Cardiac septum (tissue), 1 donor: ENCODE data around the gene GNG7. TPM values are rescaled to one million over a fixed set of nuclear protein-coding genes. Genes with fewer than 3 reads are reported as not detected.
"Not testable (repeated sequence)": the region's sequence is repeated elsewhere in the genome, so short reads cannot be mapped to it uniquely, and the experiment has no call there.

Experiments used
- DNase-seq: peaks from one replicate; pipeline ENCODE4 v3.0.0-alpha.2; 2020; ENCODE audit warnings: low spot score
- intact Hi-C: fragments of 100-400 bp; cut with DNase I; formaldehyde crosslinking; loops from one replicate; pipeline ENCODE4 v1.14.0; 2022
- total RNA-seq: library from RNA; stranded (reverse); fragmentation: NEBNext Ultra II Directional; extraction: Animal tissue kit (Norgen Biotek cat#: 25700); gene quantifications from one replicate; pipeline ENCODE4 v1.2.1, GENCODE V29; 2021
- donor health status: DM: no; HTN: no; CAD: no.

The GNG7 gene
- total RNA-seq, 1 donor from 2014 or later: 30.9 TPM

DNA sequence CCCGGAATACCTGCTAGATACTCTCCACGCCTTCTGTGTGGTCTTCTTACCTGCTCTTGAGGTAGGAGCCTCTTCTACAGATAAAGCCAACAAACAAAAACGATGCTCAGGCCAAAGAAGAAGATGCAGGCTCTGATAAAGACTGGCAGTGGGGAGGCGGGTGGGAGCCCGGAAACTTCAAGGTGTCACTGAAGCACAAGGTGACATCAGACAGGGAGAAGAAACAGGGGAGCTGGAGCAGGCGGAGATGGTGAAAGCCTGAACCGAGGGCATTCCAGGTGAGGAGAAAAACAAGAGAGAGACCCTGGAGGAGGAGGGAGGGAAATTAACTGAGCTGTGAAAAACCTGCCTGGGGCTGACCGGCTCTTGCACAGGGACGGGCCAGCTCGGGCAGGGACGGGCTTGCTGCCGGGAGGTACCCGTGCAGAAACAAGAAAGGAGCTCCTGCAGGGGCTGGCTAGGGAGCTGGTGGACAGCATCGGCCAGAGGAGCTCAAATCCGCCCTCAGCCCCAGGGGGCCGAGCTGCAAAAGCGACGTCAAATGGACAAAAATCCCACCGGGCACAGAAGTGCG is 19.0 kb downstream of the GNG7 start:
- intact Hi-C loops: no loop called here
- DNase-seq: no peak

DNA sequence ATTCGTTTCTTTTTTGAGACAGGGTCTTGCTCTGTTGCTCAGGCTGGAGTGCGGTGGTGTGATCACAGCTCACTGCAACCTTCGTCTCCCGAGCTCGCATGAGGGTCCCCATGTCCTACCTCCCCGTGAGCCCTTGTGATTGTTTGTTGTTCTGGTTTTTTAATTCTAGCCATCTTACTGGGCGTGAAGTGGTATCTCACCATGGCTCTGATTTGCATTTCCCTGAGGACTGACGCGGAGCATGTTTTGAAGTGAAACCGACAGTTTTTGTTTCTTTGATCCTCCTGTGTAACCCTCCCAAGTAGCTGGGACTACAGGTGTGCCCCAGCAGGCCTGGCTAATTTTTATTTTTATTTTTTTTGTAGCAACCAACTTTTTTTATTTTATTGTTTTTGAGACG is 21.7 kb downstream of the GNG7 start:
- no peak for DNase-seq
- intact Hi-C loops: no loop called here

DNA sequence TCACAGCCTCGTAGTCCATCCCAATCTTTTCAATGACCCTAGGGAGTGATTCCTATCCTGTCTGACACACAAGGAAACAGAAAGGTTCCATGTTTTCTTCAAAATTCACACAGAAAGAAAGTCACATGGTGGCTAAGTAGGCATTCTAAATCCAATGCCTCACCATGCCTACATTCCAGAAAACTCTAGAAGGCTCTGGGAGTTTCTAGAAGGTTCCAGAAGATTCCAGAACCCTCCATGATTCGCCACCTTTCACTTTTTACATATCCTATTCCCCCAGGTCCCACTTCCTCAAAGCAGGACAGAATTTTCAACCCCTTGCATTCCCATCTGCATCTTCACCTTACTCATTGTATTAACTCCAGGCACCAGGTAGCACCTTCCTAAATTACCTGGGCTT is 23.1 kb downstream of the GNG7 start:
- DNase-seq: no peak

DNA sequence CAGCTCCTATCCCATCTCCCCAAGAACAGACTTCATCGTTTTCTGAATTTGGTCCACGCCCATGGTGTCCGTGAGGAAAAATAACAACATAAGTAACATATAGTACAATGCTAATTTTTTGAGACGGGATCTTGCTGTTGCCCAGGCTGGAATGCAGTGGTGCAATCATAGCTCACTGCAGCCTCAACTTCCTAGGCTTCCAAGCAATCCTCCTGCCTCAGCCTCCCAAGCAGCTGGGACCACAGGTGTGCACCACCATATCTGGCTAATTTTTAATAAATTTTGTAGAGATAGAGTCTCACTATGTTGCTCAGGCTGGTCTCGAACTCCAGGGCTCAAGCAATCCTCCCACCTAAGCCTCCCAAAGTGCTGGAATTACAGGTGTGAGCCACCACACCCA is 23.5 kb downstream of the GNG7 start:
- DNase-seq, intact Hi-C loops: not testable (repeated sequence)

More for the DNA sequence above, 23.1 kb downstream of the GNG7 start:
- intact Hi-C loops: no loop called here

DNA sequence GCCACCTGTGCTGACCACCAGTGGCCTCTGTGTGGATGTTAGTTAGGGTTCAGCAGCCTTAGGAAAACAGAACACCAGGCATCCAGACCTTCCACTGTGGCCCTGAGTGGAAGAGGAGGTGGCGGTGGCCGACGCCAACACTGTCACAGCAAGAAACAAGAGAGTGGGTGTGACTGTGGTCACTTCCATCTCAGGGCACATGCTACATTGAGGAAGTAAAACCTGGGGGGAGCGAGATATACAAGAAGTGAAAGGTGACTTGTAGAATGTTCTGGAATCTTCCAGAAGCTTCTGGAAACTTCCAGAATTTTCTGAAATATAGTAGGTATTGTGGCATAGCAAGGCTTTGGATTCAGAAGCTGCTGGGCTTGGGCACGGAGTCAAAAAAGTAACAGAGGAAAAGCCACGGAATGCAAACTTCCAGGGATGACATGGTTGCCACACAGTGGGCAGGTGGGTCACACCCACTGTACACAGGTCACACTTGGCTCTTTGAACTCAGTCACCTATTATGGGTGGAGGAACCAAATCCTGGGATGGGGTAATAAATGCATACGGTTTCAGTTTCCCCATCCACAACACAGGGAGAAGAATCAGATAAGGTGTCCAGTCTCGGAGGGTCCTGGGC is 24.3 kb downstream of the GNG7 start:
- intact Hi-C loops: no loop called here
- no peak for DNase-seq

DNA sequence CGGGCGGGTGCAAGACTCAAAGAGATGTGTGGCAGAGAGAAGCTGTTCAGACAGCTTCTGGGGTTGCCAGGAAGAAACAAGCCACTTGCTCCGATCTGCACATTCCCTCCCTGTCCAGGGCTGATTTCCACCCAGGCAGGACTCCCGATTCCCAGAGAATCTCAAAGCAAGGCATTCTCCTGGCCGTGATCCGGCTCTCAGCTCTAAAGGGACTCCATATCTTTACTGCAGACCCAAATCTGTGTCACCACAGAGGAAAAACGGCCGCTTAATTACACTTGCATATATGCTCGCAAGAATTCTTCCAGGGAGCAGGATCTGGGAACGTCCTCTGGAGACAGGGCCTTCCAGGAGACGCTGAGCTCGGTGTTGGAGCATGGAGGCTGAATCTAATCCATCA is 25.7 kb downstream of the GNG7 start:
- DNase-seq: no peak
- intact Hi-C loops: no loop called here

DNA sequence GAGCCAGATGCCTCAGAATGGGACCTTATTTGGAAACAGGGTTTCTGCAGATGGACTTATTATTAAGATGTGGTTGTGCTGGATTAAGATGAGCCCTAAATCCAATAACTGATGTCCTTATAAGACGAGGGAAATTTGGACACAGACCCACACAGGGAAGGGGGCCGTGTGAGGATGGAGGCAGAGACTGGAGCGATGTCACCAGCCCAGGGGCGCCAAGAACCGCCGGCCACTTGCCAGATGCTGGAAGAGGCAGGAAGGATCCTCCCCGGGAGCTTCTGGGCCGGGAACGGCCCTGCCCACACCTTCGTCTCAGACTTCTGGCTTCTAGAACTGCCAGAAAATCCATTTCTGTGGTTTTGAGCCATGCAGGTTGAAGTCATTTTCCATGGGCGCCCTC is 26.6 kb downstream of the GNG7 start:
- intact Hi-C loops: no loop called here

DNA sequence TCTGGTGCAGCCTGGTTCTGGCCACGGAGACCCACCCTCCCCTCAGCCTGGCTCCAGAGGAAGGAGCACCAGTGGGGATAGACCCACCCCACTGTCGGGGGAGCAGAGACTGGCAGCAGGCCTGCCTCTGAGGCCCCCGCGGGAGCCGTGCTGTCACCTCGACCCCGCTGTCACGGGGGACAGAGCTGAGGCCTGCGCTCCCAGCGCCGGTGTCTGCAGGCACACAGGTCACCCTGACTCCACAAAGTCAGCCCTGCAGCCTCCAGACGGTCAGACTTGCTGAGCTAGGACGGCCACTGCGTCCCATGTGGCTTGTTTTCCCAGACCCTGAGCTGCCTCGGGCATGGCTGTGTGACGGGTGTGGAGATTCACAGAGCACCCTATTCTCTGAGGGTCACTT is 32.3 kb downstream of the GNG7 start:
- DNase-seq: no peak
- intact Hi-C loops: no loop called here

More for the DNA sequence above, 26.6 kb downstream of the GNG7 start:
- no peak for DNase-seq

DNA sequence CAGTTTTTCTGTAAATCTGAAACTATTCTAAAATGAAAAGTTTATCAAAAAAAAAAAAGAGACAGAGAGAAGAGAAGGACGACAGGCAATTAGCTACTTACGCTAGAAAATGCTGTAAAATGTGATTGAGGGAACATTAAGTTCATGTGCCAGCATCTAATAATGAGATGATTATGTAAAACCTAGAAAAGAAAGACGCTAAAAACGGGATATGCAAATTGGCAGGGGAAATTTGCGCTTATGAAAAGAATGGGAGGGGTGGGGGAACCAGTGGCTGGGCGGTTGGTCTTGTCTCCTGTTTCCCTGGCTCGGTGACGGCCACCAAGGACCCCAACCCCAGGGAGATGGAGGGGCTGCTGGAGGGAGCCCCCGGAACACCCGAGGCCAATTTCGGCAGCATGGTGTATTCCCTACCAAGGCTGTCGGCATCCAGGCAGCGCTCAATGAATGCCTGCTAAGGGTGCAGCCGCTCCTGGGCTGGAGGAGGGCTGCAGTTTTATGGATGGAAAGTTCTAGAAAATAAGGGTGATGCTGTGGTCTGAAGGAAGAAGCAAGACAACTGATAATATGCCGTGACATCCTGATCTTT is 34.2 kb downstream of the GNG7 start:
- intact Hi-C loops: no loop called here
- no peak for DNase-seq

DNA sequence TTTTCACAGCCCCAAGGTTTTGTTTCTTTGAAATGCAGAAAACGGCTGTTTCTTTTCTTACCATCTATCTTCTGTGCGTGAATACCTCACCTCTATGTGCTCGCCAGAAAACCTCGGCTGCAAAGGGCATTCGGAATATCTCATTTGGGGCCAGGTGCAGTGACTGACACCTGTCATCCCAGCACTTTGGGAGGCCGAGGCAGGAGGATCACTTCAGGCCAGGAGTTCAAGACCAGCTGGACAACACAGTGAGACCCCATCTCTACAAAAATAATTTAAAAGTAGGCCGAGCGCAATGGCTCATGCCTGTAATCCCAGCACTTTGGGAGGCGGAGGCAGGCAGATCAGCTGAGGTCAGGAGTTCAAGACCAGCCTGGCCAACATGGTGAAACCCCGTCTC is 35.1 kb downstream of the GNG7 start:
- intact Hi-C loops, DNase-seq: not testable (repeated sequence)

DNA sequence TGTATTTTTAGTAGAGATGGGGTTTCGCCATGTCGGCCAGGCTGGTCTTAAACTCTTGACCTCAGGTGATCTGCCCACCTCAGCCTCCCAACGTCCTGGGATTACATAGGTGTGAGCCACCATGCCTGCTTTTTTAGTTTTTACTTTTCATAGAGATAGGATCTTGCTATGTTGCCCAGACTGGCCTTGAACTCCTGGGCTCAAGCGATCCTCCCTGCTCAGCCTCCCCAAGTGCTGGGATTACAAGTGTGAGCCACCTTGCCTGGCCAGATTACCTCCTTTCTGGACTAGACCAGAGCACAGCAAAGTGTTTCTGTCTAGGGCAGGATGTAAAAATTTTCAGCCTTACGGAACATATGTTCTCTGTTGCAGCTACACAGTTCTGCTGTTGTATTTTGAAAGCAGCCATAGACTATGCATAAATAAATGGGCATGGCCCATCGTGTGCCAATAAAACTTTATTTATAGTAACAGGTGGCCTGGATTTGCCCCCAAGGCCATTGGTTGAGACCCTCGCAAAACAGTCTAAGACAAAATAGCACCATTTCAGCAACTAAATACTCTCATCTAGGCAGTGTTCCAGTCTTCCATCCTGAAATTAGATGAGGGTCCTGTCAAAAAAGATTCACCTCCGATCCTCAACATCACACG is 36.0 kb downstream of the GNG7 start:
- DNase-seq: no peak
- intact Hi-C loops: no loop called here

DNA sequence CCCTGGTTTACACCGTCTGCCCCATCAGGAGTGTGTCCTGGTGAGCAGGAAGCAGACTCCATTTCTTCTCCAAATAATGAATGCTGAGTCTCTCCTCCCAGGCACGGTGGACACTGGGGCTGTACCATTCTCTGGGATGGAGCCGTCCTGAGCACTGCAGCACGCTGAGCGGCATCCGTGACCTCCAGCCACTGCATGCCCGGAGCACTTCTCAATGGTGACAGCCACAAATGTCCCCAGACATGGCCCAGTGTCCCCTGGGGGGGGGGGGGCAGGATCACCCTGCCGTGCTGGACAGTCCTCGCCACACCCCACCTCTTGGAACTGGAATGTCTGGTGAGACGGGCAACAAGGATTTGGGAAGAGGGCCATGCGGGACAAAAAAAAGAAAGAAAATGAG is 37.4 kb downstream of the GNG7 start:
- DNase-seq: no peak
- intact Hi-C loops: loop anchor here (2.0 kb wide), 1 partner anchor 58 kb away; no protein-coding TSS in a partner anchor

DNA sequence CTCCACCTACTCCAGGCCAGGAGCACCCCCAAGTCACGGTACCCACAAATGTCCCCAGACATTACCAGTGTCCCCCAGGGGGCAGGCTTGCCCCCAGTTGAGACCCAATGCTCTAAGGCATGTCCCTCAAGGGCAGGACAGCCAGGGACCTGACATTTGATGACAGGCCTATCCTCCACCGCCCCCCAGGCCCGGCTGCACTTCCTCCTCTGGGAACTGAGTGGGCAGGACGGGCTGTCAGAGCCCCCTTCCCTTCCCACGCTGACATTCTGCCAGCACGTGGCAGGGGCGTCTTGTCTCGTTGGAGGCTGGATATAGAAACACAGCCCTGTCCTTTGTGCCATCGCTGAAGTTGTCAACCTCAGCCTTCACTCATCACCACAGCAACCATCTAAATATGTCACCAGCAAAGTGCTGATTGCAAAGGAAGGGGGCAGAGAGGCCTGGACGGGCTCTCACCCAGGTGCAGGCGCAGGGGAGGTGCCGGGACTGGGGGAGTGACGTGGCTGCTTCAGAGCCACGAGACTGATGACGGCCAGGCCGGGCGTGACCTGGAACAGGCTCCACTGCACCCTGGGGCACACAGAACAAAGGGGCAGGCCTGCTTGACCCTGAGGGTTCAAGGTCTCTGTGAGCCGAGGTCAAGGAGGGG is 38.4 kb downstream of the GNG7 start:
- DNase-seq: peak; percentile 86
- intact Hi-C loops: loop anchor here (2.0 kb wide), 1 partner anchor 59 kb away; no protein-coding TSS in a partner anchor

DNA sequence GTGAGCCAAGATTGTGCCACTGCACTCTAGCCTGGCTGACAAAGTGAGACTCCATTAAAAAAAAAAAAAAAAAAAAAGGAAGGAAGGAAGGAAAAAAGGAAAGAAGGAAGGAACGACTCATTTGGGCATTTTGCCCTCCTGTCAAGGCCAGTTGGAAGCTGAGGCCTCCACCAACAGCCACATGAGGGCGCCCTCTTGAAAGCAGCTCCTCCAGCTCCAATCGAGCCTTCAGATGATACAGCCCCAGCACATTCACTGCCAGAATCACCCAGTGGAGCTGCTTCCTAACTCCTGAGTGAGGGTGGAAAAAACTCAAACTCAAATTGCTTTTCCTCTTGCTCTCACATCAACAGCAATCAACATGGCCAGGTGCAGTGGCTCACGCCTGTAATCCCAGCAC is 40.9 kb downstream of the GNG7 start:
- DNase-seq: no peak
- intact Hi-C loops: no loop called here

DNA sequence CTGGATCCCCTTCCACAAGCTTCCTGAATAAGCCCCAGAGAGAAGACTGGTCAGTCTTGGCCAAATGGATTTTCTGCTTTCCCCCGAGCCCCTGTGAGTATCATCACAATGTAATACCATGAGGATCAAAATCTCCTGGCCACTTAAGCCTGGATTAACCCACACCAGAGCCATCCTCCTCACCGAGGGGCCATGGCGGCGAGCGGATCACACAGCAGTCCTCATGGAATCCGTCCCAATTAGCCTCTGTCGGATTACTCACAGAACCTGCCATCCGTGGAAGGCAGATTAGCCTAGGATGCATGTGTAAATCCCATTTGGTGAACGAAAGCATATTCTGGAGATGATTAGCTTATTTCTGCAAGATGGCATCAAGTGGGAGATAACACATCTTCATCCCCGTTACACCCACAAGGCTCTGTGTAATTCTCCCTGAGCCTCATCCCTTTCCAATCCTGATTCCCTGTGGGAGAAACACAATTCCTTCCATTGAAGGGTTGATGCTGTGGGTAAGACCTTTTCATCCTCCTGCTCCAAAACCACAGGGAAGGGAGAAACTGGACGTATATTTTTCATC is 42.5 kb downstream of the GNG7 start:
- intact Hi-C loops: no loop called here
- DNase-seq: no peak

DNA sequence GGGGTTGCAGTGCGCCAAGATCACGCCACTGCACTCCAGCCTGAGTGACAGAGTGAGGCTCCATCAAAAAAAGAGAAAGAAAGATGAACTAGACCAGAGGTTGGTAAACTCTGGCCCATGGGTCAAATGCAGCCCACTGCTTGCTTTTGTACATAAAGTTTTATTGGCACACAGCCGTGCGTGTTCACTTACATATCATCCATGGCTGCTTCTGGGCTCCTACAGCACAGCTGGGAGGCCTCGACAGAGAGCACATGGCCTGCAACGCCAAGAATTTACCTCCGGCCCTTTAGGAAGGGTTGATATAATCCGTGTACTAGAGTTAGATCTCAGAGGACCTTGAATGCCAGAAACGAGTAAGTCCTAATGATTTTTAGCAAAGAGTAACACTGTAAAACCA is 46.0 kb downstream of the GNG7 start:
- DNase-seq: no peak
- intact Hi-C loops: no loop called here

DNA sequence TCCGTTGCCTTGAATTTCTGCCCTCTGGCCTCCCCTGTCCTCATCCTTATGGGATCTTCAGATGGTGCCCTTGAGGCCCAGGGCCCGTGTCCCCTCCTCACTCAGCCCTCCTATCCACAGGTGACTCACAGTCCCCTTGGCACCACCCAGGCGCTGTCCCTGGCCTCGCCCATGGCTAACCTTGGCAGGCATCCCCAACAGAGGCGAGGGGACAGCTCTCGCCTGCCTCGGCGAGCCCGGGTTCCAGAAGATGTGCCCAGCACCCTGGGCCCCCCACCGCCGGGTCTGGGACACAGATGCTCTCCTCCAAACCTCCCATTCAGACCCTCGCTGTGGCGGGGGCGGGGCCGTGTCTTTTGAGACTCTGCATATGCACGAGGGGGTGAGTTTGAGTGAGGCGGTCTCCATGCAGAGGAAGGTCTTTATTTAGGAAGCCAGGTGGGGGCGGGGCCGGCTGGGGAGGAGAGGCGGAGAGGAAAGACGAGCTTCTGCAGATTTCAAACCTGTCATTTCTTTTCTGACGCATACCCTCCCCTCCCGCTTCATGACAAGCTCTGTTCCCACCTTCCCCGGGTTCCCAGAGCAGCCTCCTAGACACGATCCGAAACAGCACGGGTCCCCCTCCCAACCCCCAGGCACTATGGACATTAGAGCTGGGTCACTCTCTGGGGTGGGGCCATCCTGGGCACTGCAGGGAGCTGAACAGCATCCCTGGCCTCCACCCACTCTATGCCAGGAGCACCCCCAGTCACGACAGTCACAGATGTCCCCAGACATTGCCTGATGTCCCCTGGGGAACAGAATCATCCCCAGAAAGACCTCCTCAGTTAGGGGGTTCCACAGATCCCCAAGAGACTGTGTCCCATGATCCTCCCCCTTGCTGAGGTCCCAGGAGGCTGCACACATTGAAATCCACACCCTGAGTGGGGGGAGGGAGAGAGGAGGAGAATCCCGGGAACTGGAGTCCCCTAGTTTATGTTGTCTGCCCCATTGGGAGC is 48.5 kb downstream of the GNG7 start:
- DNase-seq: no peak
- intact Hi-C loops: no loop called here

DNA sequence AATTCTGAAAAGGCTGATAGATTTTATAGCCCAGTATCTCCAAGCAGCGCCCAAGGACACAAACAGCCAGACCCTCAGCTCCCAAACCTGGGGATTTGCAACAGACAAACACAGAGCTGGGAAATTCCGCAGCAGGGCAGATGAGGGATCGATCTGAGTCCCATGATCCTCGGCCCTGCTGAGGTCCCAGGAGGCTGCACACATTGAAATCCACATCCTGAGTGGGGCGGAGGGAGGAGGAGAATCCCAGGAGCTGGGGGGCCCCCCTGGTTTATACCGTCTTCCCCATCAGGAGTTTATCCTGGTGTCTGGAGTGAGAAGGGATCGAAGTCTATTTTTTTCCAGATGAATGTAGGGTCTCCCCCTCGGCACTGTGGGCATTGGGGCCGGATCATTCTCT is 49.3 kb downstream of the GNG7 start:
- intact Hi-C loops: no loop called here
- DNase-seq: no peak
